Glomerular visceral epithelial cell (primary cell): ENCODE results near the gene PBRM1.
"Not testable (repeated sequence)": the region's sequence is repeated elsewhere in the genome, so short reads cannot be mapped to it uniquely, and the experiment has no call there.

ENCODE experiments used
- DNase-seq: peaks from one replicate; pipeline ENCODE4 v3.0.0-alpha.2; 2016; ENCODE audit errors: extremely low spot score

Gene PBRM1

DNA sequence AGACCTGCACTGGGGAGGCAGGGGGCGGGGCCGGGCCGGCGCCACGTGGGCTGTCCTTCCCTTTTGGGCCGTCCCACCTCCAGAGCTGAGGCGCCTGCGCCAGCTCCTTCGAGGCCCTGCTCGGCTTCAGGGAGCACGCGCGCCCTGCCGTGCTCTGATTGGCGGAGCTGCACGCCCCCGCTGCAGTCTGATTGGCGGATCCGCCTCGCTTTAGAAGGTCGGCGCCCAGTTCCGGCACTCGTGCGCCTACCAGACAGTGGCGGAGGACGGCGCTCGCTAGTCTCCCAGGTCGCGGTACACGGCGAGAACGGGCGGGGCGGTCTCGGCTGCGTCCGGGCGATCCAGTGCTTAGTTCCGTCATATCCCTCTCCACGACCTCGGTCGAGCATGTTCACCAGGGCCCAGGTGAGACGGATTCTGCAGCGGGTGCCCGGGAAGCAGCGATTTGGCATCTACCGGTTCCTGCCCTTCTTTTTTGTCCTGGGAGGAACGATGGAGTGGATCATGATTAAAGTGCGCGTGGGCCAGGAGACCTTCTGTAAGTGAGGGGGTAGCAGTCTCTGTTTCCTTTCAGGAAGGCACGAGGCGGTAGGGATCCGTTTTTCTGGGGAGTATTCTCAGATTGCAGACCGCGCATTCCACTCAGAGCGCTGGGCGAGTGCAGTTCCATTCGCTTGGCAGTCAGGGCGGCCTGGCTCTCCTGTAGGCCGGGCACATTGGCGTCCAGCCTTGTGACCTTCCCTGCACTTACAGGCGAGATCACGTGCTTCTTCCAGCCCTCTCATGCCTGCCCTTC is 149.1 kb downstream of the PBRM1 start, which contains the start of gene UQCC5:
Gene UQCC5, plus strand, starts transcription at position 237 of the 796 bp plus-strand sequence. Its CDS starts 151 bp downstream, at position 388.
- peak; percentile 98 for DNase-seq

DNA sequence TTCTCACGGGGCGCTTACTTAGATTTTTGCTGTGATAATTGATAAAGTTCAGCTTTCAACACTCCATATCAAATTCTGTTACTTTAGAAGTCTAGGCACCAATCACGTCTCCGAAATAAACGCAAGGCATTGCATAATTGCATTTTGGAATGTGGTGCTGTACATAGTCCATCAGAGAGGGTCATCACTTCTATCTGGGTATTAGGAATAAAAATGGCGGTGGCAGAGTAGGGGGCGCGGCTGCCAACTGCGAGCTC is 149.7 kb downstream of the PBRM1 start:
- DNase-seq: no peak

DNA sequence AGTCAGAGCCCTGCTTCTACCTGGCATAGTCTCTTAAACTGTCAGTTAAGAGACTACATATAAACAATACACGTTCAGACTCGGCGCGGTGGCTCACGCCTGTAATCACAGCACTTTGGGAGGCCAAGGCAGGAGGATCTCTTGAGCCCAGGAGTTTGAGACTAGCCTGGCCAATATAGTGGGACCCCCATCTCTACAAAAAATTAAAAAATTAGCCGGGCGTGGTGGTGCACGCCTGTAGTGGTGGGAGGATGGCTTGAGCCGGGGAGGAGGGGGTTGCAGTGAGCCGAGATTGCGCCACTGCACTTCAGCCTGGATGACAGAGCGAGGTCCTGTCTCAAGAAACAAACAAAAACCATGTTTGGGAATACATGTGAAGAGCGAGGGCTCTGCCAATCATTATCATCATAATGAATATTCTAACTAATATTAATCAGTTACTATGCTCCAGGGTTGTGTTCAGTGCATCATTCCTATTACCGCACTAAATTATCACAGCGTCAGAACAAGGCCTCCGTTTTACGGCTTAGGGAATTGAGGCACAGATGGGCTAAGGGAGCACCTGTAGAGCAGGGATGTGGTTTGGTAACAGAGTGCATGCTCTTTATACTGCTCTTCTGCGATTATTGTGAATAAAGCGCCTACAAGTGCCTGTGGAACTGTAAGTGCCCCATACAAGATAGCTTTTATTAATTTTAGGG is 150.2 kb downstream of the PBRM1 start:
- DNase-seq: no peak

DNA sequence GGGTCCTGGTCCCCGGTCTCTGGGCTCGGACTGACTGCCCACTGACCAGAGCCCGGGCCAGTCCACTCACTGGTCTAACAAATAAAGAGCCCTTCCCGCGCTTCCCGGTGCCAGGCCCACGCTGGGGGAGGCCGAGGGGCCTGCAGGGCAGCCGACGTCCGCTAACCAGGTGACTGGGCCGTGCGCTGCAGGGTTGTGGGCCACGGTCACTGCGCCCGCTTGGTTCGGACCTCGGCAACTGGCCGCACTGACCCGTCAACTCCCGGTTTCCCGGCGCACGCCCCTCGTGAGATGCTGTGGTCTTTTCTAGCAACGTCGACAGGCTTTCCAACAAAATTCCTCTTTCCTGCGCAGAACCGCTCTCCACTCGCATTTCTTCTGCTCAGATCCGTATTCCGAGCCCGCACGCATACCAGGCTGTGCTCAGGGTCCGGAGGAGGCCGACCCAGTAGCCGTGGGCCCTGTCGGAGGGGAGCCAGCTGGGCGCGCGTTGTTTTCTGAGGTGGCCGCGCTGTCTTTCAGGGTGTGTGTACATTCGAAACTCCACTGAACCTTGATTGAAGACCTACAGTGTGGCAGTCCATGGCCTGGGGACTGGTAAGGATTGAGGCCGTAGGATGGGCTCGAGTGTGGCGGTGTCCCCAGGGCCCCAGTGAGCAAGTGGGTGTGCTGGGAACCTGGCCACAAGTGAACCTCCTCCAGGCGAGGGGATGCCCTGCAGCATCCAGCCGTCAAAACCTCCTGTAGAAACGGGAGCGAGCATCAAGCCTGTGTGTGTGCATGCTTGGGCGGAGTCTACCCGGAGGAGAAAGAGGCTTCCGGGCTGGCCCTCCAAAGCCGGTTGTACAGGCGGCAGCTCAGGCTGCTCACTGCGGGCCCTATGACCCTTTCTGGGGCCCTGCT is 151.2 kb downstream of the PBRM1 start:
- DNase-seq: no peak

DNA sequence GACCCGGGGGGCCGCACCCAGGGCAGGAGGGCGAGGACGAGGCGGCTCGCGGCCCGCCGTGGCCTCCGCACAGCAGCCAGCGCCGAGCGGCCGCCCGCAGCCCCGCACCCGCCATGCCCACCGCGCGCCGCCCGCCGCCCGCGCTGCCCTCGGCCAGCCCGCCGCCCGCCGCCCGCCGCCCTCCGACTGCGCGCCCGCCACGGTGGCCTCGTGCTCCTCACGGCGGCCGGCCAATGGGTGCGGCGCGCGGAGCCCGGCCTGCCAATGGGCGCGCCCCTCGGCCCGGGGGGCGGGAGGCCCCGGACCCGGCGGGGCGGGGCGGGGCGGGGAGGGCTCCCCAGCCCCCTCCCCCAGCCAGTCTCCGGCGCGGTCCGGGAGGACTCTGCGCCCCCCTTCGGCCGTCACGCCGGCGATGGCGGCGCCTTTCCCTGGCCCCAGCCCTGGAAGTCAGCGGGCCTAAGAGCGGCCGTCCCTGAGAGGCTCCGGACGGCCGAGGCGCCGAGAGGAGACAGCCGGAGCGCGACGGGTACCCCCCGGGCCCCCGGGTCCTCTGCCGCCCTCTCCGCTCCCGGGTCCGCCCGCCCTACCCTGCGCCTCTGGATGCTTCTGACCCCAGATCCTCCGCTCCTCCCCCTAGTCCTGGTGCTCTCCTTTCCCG is 152.0 kb downstream of the PBRM1 start, which contains the start of gene NT5DC2:
Gene NT5DC2, minus strand, starts transcription at position 235 of the 658 bp plus-strand sequence. Its CDS starts 120 bp downstream, at position 115.
- DNase-seq: peak; percentile 84

DNA sequence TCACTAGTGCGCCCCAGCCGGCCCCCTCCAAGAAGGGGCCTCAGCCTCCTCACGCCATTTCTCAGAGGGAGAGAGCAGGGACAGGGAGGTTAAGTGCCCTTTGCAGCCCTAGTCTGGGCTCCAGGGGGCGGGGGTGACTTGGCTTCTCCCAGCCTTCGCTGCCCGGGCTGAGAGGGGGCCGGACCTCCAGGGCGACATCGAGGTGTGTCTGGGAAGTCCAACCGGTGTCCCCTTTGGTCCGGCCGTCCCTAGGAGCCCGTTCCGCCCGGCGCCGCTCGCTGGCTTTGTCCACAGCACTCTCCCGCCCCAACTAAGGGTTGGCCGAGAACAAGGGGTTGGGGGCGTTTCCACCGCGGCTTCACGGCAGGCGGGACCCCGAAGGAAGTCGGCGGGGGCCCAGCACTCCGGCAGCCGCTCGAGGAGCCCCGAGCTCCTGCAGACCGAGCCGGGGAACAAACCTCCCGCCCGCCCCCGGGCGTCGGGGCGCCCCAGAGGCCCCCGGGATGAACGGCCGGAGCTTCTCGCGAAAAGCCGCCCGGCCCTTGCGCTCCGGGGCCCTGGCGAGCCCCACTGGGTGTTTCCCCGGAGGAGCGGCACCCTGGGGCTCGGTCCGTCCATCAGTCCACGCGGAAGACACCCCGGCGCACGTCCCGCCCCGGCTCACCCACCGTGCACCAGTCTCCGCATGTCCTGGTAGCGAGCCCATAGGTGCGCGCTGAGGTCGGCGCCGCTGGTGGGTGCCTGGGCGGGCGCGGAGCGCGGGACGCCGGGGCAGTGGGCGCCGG is 152.7 kb downstream of the PBRM1 start:
- DNase-seq: peak; percentile 26

DNA sequence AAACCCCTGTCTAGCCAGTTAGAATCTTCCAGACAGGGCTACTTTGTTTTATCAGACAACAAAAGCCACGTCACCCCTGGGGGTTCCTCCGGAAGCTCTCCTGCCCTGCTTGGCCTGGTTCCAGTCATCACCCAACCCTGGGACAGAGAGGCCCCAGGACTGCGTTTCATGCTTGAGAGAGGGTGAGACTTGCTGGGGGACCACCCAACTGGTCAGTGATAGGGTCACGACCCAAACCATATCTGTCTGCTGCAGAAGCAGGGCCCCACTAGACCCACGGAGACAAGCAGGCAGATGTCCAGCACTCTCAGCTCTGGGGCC is 153.2 kb downstream of the PBRM1 start:
- DNase-seq: peak; percentile 44

DNA sequence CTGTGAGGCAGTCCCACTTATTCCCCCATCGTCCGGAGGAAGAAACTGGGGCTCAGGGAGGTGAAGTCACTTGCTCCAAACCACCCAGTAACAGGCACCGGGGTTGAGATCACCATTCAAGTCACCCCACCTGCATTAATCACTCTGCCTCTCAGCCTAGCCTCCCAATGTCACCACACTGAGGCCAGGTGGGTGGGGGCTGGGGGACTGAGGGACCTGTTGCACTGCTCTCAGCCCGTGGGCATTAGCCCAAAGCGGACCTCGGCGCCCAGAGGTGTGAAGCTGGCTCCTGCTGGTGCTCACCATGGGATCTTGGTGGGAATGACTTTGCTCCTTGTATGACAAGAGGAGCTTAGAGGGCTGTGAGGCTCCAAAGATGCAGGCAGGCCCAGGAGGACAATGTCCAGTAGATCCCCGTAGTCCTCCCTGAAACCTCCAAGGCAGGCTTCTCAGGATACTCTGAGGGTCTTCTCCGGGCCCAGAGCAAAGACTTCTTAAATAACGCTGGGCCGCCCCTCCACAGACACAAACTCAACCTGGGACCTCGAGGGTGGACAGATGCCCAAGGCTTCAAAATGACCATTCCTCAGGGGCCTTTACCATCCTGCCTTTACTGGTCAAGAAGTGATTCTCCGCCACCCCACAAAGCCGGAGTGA is 153.7 kb downstream of the PBRM1 start:
- no peak for DNase-seq

DNA sequence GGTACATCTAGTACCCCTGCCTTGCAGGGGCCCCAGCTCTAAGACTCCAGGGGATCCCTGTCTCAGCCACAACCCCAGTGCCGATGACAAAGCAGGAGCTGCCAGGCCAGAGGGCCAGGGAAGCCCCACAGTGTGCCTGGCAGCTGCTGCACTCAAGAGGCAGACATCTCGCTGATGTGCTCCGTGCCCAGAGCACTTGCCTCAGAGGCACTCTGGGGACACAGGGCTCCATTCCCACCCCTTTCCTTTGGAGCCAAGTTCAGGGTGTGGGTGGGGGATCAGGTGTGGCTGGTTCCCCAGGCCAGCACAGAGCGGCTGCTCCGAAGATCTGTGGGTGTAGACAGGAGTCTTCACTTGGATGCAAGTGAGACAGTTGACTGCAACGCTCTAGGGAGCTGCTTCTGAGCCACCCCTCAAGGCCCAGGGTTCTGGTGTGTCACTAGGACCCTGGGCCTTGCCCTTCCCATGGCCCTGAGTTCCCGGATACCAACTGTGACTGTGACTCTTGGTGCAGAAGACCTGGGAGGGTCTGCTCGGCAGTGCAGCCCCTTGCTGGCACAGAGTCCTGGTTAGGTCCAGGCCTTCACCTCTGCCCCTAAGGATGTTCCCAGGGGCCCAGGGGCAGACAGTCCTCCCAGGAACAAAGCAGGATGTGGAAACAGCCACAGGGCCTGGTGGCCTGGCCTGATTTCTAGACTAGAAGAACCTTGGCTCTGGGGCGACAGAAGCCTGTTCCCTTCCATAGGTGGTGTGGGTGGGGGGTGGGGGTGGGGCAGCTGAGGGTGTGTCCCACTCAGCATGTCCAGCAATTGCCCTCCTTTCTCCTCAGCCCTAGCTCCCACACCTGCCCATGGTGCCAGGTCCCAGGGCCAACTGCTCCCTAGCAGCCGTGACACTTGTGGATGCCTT is 154.5 kb downstream of the PBRM1 start:
- no peak for DNase-seq

DNA sequence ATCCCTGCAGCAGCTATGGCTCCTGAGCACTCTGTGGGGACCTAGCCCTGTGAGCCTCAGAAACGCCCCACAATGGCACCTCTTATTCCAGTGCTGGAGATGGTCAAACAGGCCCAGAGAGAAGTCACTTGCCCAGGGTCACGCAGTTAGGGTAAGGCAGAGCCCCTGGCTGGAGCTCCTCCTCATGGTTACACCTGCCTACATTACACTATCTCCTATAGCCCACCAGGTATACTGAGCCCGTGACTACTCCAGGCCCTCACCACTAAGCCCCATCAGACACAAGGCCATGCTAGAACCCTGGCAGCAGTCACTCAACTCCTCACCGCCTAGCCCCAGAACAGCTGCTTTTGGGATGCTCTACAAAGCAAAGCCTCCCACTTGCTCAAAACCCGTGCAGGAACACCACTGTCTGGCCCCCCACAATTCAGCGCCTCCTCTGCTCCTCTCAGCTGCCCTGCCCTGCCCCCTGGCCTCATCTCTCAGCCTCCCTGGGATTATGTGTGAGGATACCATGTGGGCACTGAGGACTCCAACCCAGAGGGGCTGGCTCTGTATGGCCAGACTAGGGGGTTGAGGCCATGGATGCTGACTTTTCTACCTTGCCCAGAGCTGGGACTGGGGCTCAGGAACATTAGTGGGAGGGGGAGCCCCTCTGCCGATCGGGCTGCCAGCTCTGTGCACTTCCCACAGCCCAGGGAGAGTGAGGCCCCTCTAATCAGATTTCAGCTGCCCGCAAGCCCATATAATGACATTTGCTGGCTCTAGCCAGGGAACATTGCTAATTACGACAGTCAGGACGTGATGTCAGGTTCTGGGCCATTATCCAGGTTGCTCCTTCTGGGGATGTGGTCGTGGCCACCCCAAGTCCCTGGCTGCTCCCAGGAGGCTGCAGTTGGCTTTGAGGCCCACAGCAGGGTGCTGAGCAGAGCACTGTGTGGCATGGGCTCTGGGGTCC is 156.1 kb downstream of the PBRM1 start:
- no peak for DNase-seq

DNA sequence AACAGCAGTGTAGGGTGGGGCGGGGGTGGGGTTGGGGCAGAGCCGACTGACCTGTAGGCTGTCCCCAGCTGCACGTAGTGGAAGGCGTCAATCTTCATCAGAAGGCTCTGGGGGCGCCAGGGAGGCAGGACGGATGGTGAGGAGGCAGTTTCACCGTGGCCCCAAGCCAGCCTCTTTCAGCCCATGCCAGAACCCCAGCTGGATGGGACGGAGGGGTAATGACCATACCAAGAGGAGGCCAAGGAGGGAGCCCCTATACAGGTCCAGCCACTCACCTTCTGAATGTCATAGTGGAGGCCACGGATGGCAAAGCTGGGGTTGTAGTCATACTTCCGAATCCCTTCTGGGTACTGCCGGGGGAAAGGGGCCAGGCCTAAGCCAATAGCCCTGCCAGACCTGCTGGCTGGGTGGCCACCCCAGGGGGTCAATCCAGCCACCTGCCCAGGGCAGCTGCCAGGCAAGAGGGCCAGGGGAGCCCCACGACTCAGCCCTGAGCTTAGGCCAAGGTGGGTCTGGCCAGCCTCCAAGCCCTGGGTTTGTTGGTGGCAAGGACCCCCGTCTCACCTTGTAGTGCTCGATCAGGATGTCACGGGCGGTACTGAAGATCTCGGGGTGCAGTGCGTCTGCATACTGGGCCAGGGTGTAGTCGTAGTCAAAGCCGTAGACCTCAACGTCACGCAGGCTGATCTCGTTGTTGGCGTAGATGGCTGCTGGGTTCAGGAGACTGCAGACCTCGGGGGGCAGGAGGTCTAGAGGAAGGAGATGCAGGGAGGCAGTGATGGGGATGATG is 156.9 kb downstream of the PBRM1 start:
- no peak for DNase-seq

DNA sequence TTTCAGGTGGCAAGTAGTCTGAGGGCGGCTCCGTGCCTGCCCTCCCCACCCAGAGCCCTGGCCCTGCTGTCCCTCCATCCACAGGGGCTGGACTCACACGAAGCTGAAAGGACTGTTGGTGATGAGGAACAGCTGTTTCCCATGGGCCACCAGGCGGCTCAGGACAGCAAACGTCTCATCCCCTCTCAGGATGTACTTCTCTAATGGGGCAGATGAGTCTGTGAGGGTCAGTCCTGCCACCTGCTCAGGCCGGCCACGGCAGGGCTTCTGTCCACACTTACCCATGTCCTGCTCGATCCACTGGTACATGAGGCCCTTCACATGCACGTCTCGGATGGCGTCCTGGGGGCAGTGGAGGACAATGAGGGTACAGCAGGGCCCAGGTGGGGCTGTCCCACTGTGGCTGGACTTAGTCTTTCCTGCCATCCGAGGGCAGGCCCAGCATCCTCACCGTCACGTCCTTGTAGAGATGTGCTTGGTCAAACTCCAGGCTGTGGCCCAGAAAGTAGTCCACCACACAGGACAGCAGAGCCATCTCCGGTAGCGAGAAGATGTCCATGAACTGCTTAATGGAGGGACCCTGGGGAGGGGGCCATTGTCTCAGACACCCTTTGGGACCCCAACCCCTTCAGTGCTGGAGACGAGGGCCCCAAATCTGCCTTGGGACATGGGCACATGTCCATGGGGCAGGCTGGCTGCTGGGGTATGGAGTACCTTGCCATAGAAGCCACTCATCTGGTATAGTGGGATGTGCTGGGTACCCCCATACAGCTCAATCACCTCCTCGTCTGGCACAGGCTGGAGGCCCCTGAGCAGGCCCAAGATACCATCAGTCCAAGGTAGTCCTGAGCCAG is 157.8 kb downstream of the PBRM1 start:
- no peak for DNase-seq

DNA sequence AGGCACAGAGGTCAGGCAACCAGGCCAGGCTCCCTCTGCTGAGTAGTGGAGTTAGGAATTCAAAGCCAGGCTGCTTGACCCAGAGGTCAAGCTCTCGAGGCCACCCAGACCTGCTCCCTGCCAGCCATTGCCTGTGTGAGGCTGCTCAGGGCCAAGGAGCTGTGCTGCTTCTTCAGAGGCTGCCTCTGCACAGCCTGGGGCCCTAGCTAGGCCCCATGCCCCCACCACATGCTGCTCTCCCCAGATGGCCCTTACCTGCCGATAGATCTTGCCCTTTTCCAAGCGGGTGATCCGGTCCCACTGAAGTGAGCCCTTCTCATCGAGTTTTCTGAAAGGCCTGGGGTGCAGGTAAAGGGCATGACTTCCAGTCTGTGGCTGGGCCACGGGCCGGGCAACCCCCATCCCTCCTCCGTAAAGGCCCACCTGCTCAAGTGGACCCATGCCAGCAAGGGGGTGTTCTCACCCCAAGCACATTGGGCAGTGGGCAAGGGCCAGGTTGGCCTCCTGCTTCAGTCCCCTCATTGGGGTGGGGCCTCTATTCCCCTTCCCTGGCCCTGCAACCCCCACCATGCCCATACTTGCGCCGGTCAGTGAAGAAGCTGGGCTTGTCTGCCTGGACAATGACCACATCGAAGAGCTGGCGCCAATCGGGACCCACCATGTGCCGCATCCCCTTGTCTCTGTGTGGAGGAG is 158.5 kb downstream of the PBRM1 start:
- no peak for DNase-seq

DNA sequence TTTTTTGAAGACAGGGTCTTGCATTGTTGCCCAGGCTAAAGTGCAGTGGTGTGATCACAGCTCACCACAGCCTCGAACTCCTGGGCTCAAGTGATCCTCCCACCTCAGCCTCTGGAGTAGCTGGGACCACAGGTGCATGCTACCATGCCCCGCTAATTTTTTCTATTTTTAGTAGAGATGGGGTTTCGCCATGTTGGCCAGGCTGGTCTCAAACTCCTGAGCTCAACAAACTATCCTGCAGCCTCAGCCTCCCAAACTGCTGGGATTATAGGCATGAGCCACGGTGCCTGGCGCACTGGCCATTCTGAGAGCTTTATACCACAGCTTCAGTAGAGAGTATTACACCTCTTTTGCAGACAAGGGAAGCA is 159.1 kb downstream of the PBRM1 start:
- DNase-seq: not testable (repeated sequence)

DNA sequence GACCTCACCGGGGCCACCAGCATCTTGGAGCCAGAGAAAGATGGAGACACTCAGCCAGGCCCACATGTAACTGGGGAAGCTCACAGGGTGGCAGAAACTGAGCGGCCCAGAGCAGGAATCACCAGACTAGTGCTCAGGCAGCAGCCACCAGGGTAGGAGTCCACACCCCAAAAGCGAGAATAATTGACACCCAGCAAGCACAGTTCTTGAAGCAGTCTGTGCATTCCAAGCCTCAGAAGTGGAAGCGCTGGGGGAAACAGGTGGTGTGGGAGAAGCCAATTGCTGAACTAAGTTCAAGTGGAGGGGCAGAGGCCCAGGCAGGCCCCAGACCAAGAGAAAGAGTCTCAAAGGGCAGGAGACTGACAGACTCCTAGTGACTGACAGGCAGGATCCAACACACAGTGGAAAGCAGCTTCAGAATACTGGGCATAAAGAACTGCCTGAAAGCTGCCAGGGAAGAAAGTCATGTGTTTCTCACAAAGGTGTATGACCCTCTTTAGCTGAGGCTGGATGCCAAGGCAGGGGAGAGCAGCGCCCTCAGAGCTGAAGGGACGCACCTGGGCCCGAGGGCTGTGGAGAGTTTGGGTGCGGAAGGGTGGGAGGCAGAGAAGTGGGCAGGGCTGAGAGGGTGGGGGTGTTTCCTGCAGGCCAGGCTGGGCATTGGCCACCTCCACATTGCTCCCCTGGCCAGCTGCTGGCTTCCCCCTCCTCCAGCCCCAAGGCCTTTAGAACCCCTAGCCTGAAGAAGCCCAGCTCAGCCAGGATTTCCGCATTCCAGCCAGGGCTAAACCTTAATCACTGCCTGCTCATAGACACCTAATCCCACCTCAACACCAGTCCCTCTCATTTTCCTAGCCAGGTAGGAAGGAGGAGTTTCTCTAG is 159.8 kb downstream of the PBRM1 start:
- no peak for DNase-seq
